Measurements from ENCODE around the gene ACSS2.

Gene ACSS2

DNA sequence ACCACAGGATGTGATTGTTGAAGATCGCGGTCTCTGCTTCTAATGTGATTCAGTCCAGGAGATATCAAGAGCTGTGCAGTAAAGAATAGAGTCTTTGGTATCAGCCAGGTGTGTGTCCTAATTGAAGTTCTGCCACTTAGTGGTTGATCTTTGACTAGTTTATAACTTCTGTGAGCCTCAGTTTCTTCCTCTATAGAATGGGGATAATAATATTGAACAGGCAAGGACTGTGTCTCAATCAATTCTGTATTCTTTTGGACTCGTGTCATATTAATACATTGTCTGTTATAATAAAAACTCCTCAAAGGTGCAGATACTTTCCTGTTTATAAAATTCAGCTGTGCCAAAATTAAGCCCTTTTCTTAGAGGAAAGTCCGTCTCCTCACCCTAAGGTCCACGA is 27.8 kb upstream of the ACSS2 start:
- H3K27ac ChIP-seq: no peak overlapping the region
- TF ChIP-seq, protein P1, sequence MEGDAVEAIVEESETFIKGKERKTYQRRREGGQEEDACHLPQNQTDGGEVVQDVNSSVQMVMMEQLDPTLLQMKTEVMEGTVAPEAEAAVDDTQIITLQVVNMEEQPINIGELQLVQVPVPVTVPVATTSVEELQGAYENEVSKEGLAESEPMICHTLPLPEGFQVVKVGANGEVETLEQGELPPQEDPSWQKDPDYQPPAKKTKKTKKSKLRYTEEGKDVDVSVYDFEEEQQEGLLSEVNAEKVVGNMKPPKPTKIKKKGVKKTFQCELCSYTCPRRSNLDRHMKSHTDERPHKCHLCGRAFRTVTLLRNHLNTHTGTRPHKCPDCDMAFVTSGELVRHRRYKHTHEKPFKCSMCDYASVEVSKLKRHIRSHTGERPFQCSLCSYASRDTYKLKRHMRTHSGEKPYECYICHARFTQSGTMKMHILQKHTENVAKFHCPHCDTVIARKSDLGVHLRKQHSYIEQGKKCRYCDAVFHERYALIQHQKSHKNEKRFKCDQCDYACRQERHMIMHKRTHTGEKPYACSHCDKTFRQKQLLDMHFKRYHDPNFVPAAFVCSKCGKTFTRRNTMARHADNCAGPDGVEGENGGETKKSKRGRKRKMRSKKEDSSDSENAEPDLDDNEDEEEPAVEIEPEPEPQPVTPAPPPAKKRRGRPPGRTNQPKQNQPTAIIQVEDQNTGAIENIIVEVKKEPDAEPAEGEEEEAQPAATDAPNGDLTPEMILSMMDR (conservative IDR thresholded peaks at IDR 0.05): no peak
- TF ChIP-seq ZFX (IDR thresholded peaks at IDR 0.05): no peak

DNA sequence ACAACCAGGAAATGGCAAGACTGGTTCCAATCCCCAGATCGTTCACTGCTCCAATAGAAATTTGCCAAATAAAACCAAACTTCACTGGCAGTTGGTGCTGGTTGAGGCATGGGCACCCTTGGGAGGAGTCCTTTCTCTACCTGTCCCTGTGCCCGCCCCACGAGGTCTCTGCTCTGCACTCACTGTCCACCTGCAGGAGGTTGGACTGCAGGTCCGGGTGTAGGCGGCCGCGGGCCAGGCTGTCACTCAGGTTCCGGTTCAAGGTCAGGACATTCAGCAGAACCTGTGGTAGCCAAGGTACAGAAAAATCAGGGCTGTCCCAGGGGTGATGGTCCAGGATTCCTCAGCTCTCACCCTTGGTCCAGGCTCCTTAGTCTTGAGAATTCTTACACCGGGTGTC is 26.6 kb upstream of the ACSS2 start:
- TF ChIP-seq, protein P1 (conservative IDR thresholded peaks at IDR 0.05): no peak
- no peak for TF ChIP-seq ZFX (IDR thresholded peaks at IDR 0.05)
- no peak overlapping the region for H3K27ac ChIP-seq

DNA sequence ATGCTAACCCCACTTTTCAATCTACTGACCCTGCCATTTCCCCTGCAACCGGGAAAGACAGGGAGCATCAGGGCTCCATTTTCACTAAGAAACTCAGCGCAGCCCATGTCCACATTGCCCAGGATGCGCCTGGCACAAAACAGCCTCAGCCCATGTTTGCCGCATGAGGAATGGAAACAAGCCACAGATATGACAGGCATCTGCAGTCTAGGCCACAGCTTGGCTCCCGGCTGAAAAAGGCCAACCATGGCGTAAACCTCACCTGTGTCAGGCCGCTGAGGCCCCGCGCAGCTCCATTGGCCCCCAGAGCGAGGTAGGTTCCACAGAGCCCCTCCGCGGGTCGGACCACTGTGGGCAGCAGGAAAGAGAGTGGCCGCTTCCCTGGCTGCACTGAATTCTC is 25.4 kb upstream of the ACSS2 start:
- no peak for TF ChIP-seq ZFX (IDR thresholded peaks at IDR 0.05)
- TF ChIP-seq, protein P1 (conservative IDR thresholded peaks at IDR 0.05): no peak
- no peak overlapping the region for H3K27ac ChIP-seq

DNA sequence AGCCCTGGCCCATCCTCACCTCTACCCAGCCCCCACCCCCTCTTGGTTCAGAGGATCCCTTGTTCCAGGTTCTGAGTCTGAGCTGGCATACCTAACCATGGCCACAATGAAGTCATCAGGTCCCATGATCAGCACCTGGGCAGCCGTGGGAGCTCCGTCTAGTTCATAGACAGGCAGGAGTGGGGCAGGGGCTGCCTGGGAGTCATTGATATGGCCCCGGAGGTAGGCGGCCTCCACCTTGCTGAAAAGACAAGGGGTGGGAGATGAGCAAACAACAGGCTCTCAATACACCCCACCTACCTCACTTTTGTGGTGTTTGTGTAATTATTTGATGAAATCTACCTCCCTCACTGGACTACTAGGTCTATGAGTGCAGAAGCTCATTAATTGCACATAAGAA is 24.1 kb upstream of the ACSS2 start:
- H3K27ac ChIP-seq: no peak overlapping the region
- TF ChIP-seq, protein P1 (conservative IDR thresholded peaks at IDR 0.05): no peak
- TF ChIP-seq ZFX (IDR thresholded peaks at IDR 0.05): no peak

DNA sequence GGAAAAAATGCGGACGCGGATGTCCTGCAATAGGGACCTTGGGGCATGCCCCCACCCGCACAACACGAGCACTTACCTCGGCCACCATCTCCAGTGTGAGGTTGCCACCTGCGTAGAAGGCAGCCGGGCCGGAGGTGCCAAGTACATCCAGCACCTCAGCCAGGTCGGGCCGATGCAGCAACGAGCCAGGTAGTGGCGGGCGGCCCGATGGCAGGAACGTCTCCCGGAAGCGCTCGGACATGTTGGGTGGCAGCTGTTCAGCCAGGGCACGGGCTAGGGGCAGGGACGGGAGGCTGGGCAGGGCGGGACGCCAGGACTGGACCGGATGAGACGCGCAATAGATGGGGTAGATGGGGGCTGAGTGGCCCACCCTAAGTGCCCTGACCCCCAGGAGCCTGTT is 17.0 kb upstream of the ACSS2 start:
- TF ChIP-seq, protein P1 (conservative IDR thresholded peaks at IDR 0.05): no peak
- TF ChIP-seq ZFX (IDR thresholded peaks at IDR 0.05): no peak
- no peak overlapping the region for H3K27ac ChIP-seq

DNA sequence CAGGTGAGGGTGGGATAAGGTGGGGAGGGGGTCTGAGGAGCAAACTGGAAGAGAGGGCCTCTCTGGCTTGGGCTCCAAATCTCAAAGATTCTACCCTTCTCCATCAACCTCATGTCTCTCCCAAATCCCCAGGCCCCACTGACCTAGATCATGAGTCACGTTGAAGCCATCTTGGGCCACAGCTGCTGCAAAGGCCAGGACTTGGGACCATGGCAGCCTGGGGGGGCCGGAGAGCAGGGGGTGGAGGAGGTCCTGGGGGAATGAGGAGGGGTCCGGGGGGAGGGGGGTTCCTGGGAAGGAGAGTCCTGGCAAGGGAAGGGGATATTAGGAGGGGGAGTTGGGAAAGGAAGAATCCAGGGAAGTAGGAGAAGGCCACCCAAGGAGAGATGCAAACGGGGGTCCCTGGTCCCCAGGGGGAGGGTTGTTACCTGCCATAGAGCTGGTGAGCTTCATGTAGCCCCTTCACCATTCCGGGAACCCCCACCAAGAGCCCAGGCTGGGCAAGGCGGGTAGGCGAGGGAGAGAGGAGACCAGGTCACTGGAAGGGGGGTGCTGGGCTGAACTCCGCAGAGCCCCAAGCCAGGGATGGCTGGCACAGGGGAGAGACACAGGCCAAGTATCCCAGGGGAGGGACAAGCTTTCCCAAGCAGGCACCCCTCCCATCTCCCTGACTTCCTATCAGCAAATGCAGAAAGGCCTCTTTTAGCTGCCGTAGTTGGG is 16.4 kb upstream of the ACSS2 start:
- no peak overlapping the region for H3K27ac ChIP-seq
- TF ChIP-seq ZFX (IDR thresholded peaks at IDR 0.05): no peak
- TF ChIP-seq, protein P1 (conservative IDR thresholded peaks at IDR 0.05): no peak

DNA sequence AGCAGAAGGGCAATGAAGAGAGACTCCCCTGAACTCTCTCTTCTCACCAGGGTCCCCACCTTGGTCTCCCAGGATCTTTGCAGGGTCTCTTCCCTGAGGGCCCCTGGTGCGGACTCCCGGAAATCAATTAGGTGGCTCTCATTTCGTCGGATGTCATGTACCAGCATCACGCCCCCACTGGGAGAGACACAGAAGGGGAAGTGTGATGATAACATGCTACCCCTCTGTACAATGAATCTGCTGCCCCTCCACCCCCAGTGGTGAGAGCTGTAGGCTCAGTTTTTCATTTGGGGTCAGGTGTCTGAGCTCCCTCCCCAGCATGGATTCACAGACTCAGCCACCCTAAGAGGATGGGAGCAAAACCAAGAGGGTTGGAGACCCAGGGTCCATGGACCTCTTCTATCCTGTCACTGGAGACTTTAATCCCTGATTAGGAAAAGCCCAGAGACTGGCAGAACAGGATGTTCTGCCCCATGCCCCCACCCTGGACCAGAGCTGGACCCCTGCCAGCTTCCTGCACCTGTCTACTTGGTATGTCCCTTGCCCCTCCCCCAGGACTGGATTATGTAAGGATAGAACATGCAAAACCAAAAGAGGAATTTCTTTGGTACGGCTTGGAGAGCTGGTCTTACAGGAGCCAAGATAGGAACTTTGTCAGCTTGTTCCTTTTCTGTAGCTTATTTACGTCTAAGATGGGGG is 14.9 kb upstream of the ACSS2 start:
- no peak for TF ChIP-seq ZFX (IDR thresholded peaks at IDR 0.05)
- TF ChIP-seq, protein P1 (conservative IDR thresholded peaks at IDR 0.05): no peak
- peak overlapping the region; percentile 38 for H3K27ac ChIP-seq

All from C4-2B (cell line).